TTC549 (cell line): Measurements from ENCODE around the gene EP400.
"Not testable (repeated sequence)": the region's sequence is repeated elsewhere in the genome, so short reads cannot be mapped to it uniquely, and the experiment has no call there.

Experiments used
- FAIRE-seq: peaks from 2 replicates; lab custom pipeline; 2012; peaks lifted over from hg19 to GRCh38; lab: Jason Lieb, UNC

EP400 gene

DNA sequence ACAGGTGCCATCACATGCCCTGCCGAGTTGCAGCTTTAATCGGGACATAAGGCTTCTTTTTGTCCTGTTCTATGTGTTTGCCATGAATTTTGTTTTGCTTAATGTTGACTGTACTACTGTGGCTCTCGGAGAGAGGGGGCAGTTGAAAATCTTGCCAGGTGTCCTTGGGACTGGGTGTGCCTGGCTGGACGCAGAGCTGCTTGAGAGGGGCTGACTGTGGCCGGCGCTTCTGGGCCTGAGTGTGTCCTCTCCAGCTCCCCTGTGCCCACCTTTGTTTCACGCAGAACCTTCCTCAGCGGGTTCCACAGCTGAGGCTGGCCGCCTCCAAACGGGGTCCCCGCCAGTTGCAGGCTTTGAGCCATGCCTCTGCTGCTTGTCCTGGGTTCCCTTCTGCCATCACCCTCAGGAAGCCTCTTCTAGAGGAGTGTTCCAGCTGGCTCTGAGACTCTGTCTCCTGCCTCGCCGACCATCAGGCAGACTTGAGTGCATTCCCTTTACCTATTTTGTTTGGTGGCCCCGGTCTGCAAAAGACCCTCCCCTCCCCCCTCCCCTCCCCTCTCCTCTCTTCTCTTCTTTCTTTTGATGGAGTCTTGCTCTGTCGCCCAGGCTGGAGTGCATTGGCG is 144.6 kb downstream of the EP400 start:
- FAIRE-seq = no peak

DNA sequence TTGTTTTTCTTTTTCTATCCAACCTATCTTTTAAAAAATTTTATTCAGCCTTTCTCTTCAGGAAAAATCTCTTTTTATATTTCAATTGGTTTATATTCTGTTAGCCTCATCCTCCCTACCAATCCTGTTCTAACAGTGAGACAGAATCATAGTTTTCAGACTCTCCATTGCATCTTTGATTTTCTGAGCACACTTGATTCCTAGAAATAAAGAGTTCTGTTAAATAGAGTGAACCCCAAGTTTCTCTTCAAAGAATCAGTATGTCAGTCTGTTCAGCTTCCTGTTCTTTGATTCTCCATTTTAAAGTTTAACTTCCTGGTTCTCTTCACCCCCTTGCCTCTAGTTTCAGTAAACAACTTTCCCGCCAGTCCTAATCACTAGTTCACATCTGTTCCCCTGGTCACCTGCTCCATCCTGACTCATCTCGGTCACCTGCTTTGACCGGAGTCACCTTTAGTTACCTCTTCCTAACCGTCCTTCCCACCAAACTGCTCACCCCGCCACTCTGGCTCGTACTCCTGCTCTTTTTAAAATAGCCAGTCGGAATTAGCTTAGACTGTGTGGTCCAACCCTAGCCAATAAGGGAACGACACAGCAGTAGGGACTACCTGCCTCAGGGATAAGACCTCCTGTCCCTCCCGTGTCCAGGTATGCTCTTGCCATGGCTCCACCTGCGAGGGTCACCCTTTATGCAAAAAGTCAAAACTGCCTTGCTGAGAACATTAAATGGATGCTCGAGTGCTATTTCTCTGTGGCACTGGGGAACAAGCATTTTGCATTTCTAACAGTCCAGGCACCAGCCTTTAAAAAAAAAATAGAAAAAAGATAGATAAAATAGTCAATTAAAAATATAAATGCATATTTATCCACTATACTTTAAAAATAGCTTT is 146.0 kb downstream of the EP400 start:
- no peak for FAIRE-seq

DNA sequence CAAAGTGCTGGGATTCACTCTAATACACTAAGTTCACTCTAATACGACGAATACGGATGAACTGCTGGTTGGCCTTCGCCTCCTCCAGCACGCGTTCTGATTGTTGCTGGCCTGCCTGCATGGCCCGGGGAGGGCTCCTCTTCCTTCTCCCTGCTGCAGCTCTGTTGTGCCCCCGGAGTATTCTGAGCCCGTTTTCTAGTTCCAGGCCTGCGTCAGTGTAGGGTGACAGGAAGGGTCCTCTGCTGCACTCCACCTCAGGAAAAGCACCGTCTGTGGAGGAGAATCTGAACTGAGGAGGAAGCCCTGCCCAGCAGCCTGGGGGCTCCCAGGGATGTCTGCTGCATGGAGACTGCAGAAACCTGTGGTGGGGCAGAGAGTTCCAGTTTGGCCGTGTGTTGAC is 150.0 kb downstream of the EP400 start:
- FAIRE-seq = no peak

DNA sequence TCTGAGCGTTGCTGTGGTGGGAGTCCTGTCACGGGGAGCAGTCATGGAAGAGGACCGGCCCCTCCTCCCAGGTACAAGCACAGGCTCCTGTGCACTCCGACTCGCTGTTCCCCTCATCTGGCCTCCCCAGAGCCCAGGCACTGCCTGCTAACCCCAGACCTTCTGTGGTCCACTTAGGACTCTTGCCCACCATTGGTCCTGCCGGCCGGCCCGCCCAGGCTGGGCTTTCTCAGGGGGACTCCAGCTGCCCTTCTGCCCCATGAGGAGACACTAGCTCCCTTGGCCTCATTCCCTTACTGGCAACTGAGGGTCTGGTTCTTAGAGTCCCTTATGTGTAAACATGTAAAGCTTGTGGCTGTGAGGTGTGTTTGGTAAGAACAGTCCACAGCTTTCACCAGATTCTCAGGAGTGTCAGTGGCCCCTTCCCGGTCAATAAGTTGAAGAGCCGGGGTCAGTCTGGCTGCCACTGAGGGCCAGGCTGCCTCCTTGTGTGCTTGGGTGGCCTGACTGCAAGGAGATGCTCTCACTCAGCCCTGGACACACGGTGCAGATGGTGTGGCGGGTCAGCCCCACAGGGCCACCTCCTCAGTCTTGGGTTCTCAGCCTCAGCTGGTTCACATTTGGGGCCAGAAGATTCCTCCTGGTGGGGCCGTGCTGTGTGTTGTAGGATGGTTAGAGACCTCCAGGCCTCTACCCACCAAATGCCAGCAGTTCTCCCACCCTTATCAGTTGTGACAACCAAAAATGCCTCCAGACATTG is 150.7 kb downstream of the EP400 start:
- FAIRE-seq = no peak

DNA sequence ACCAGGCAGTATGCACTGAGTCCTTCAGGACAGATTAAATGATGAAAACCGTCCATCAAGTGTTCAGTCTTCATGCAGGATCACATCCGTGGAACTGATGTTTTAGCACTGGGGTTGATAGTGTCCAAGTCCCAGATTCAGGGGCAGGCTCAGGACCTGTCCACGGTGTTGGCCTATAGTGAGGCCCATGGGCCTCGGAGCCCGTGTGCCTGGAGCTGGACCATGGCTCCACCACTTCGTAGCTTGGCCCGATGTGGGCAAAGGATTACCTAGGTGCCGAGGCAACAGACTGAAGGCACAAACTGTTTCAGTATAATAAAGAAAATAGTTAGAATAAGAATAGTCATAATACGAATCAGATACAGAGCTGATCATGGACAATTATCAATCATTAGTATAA is 152.6 kb downstream of the EP400 start:
- no peak for FAIRE-seq

DNA sequence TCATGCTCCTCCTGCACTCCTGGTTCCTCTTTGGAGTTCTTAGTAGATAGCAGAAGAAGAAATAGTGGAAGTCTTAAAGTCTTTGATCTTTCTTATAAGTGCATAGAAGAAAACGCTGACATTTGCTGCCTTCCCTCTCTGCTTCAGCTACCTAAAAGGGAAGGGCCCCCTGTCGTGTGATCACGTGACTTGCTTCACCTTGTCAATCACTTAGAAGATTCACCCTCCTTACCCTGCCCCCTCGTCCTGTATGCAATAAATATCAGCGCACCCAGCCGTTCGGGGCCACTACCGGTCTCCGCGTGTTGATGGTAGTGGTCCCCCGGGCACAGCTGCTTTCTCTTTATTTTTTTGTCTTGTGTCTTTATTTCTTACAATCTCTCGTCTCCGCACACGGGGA is 153.3 kb downstream of the EP400 start:
- not testable (repeated sequence) for FAIRE-seq

- FAIRE-seq = no peak
Observed at GRCh38 chr12:132103542-132104308, 154.0 kb downstream of the EP400 start.

GRCh38 chr12:132105467-132105866 is 155.7 kb downstream of the EP400 start:
- FAIRE-seq = no peak

DNA sequence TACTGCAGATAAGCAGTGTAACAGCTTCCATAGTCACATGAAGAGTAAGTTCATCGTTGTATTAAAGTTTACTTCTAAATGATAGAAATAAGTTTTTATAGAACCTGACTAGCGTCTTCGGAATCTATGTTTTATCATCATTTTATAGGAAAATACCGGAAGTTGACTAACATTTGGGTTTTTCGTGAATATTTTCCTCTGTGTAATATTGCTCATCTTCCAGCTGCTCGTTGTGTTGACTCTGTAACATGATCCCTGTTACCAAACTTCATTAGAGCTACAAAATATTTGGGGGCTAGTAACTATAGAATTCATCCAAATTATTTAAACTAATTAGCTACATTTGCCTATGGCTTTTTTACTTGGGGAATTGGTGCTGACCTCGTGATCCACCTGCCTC is 157.2 kb downstream of the EP400 start:
- no peak for FAIRE-seq

DNA sequence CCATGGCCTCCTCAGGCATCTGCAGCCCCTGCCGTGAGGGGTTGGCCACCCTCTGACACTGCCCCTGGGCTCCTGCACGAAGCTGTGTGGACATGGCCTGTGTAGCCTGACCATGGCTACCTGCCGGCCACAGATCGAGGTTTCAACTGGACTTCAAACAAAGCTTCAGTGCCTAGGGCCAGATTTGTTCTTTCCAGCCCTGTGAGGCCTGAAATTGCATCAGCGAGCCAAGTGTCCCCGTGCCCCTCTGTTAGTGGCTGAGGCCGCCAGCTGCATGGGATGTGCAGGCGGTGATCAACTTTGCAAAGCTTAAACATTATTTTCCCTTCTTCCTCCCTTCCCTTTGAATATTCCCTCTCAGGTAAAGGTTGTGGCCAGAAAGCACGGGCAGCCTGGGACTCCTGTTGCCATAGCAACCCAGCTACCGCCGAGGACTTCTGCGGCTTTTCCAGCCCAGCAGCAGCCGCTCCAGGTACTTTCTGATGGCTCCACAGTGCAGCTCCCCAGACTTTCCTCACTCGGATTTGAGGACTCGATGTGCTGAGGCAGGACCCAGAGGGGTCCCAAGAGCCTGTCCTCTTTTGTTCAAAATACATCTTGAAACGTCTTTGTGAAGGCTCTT is 158.6 kb downstream of the EP400 start:
- no peak for FAIRE-seq

DNA sequence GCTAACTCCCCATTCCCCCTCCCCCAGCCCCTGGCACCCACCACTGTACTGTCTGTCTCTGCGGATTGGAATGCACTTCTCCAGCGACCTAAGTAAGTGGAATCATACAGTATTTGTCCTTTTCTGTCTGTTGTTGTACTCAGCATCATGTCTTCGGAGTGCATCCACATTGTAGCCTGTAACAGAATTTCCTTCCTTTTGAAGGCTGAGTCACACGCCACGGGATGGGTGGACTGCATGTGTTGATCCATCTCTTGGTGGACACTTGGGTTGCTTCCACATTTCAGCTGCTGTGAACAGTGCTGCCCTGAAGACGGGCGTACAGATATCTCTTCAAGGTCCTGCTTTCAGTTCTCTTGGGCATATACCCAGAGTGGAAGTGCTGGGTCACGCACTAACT is 160.0 kb downstream of the EP400 start:
- FAIRE-seq = no peak

GRCh38 chr12:132110677-132111076 is 160.9 kb downstream of the EP400 start:
- FAIRE-seq = no peak

- FAIRE-seq = no peak
Observed at GRCh38 chr12:132111654-132112304, 162.0 kb downstream of the EP400 start.

GRCh38 chr12:132114667-132115066 is 164.9 kb downstream of the EP400 start:
- no peak for FAIRE-seq

- no peak for FAIRE-seq
Observed at GRCh38 chr12:132115500-132115899, 165.8 kb downstream of the EP400 start.

DNA sequence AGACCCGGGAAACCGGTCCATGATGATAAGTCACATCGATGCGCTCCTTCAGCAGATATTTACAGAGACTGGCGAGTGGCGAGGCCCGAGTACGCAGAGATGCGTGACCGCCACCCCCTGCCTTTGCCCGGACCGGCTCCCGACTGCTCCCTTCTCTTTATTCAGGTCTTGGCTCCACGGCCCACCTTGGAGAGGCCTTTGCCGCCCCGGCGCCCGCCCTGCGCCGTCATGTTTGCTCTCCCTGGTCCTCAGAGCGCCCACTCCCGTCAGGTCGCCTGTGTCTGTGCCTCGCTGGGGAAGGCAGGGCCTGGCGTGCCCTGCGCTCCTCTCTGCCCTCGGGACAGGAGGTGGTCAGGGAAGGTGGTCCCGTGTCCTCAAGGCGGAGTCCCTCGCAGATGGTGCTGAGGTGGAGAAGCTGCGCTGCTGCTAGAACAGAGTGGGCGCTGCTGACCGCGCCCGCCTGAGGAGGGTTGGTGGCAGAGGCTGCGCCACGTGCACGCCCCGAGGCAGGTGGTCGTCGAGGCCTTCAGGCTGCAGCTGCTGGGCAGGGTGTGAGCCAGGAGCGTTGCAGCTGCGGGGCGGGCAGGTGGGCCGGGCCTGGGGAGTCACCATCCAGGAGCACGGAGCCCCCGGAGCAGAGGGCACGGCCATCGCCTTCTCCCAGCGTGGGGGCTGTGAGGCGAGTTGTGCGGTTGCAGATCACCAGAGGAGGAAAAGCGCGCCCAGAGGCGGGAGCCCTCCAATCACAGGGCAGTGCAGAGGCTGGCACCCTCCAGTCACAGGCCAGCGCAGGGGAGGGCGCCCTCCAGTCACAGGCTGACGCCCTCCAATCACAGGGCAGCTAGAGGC is 167.2 kb downstream of the EP400 start:
- FAIRE-seq = no peak

GRCh38 chr12:132117558-132117875 is 167.8 kb downstream of the EP400 start:
- FAIRE-seq = no peak

- FAIRE-seq = no peak
Observed at GRCh38 chr12:132118876-132119275, 169.1 kb downstream of the EP400 start.

DNA sequence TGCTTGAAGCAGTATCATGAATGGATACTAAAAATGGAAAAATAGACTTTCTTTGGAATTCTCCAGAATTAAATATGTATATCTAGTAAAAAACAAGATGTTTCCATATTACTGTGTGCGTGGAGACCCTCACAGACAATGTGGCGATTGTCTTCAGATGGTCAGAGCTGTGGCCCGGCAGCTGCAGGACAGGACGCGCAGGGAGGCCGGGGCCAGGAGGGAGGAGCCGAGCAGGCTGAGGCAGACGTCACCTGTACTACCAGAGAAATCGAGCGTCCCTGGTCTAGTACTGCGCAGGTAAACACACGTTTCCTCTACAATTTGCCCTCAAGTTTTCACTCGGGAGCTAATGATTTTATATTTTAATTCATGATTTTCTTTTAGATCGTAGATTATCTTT is 171.5 kb downstream of the EP400 start:
- FAIRE-seq = no peak

- no peak for FAIRE-seq
Observed at GRCh38 chr12:132123970-132124765, 174.4 kb downstream of the EP400 start.
